HAP-1 (cell line): ENCODE results near the gene MUS81.
"Not testable (repeated sequence)": the region's sequence is repeated elsewhere in the genome, so short reads cannot be mapped to it uniquely, and the experiment has no call there.

Source experiments
- DNase-seq, 2 experiments: peaks; one replicate each; pipeline ENCODE4 v3.0.0-alpha.2; 2016 to 2020; ENCODE audit warnings: low spot score in 2 of 2
- H3K27me3 ChIP-seq: fragments of 250-450 bp; sonication (Bioruptor Pico); 2 replicates; pipeline ENCODE4 v1.5.1; 2020; ENCODE audit warnings: low read depth, mild to moderate bottlenecking, moderate library complexity
- H3K36me3 ChIP-seq: fragments of 250-450 bp; sonication (Bioruptor Pico); replicated peaks from 2 replicates; pipeline ENCODE4 v1.5.1; 2020; ENCODE audit warnings: mild to moderate bottlenecking
- H3K4me1 ChIP-seq: fragments of 250-450 bp; sonication (Bioruptor Pico); 2 replicates; pipeline ENCODE4 v1.5.1; 2020; ENCODE audit warnings: mild to moderate bottlenecking
- H3K4me3 ChIP-seq: fragments of 250-450 bp; sonication (Bioruptor Pico); 2 replicates; pipeline ENCODE4 v1.5.1; 2020; ENCODE audit warnings: mild to moderate bottlenecking, moderate library complexity
- H3K9me3 ChIP-seq: fragments of 250-450 bp; sonication (Bioruptor Pico); 2 replicates; pipeline ENCODE4 v1.5.1; 2020; ENCODE audit warnings: mild to moderate bottlenecking, moderate library complexity
- in situ Hi-C: fragments of 300-500 bp; cut with MboI; formaldehyde crosslinking; loops from 3 replicates; pipeline ENCODE4 v1.14.3; 2020; ENCODE audit warnings: low sequenced_read_pairs, inconsistent platforms, mixed read lengths

MUS81 gene

GRCh38 chr11:65883058-65883761, 23.0 kb downstream of the MUS81 start:
- Histone ChIP-seq H3K36me3 (peaks cover 48% of the 10 kb centered on the region), H3K27me3 (no peaks in the 10 kb centered on the region), H3K4me3 (no peak overlapping the region), H3K9me3 (no peaks in the 10 kb centered on the region), H3K4me1 (peaks cover 7% of the 10 kb centered on the region)
- in situ Hi-C loops, result loop anchor here (5.0 kb wide), 1 partner anchor 104 kb away; no protein-coding TSS in a partner anchor
- no peak for DNase-seq

- Histone ChIP-seq H3K4me3 (no peak overlapping the region), H3K36me3 (peaks cover 48% of the 10 kb centered on the region), H3K9me3 (no peaks in the 10 kb centered on the region), H3K27me3 (no peaks in the 10 kb centered on the region), H3K4me1 (peaks cover 12% of the 10 kb centered on the region)
- in situ Hi-C loops, result loop anchor here (5.0 kb wide), 1 partner anchor 103 kb away; no protein-coding TSS in a partner anchor
- no peak for DNase-seq
Observed at GRCh38 chr11:65883786-65884715, 23.8 kb downstream of the MUS81 start.

DNA sequence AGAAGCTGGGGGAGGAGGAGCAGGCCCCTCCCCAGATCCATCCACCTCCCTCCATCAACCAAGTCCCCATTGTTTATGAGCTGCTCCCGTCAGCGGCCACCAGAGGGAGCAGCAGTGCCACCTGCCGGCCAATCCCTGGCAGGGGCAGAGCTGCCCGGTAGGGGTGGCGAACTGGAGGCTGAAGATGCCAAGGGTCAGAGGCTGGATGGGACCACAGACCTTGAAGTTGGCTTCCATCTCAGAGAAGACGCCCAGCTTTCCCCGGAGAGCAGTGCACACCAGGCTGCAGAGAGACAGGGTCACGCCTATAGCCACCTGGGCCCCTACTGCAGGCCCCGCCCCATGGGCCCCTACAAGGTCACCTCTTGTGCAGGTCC, 24.5 kb downstream of the MUS81 start:
- peak; percentile 63 to 87 for DNase-seq
- in situ Hi-C loops, result loop anchor here (5.0 kb wide), 1 partner anchor 103 kb away; no protein-coding TSS in a partner anchor
- H3K4me3 ChIP-seq, result no peak overlapping the region
- H3K4me1 ChIP-seq, result peaks cover 18% of the 10 kb centered on the region
- peaks cover 48% of the 10 kb centered on the region for H3K36me3 ChIP-seq
- no peaks in the 10 kb centered on the region for H3K27me3 ChIP-seq
- H3K9me3 ChIP-seq, result no peaks in the 10 kb centered on the region

GRCh38 chr11:65885231-65885630, 25.0 kb downstream of the MUS81 start:
- no peak for DNase-seq
- Histone ChIP-seq H3K4me3 (no peak overlapping the region), H3K9me3 (no peaks in the 10 kb centered on the region), H3K4me1 (peaks cover 23% of the 10 kb centered on the region), H3K27me3 (no peaks in the 10 kb centered on the region), H3K36me3 (peaks cover 48% of the 10 kb centered on the region)
- in situ Hi-C loops, result no loop called here

DNA sequence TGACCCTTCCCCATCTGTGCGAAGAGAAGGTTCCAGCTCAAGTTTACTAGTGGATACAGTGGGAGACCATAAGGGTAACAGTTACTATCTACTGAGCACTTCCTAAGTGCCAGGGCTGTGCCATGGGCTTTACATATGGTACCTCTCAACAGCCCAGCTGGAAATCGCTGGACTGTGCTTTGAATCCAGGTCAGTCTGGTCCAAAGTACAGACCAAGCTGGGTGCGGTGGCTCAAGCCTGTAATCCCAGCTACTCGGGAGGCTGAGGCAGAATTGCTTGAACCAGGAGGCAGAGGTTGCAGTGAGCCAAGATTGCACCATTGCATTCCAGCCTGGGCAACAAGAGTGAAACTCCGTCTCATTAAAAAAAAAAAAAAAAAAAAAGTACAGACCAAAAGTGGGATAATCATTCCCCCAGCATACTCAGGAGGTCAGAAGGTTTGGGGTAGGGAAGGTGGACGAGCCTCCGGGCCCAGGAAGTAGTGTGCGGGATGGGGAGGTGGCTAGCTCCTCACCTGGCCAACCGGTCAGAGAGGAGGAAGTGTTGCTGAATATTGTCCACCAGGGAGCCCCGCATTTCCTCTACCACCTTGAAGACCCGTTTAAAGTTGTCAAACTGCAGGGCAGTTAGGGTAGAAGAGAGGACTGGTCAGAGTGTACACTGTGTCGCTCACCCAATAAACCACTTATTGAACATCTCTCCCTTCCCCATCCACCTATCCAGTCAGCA, 25.7 kb downstream of the MUS81 start:
- Histone ChIP-seq H3K4me1 (peaks cover 24% of the 10 kb centered on the region), H3K27me3 (no peaks in the 10 kb centered on the region), H3K4me3 (no peak overlapping the region), H3K9me3 (no peaks in the 10 kb centered on the region), H3K36me3 (peaks cover 52% of the 10 kb centered on the region)
- DNase-seq, result no peak
- in situ Hi-C loops, result no loop called here

- no peak for DNase-seq
- Histone ChIP-seq H3K9me3 (no peaks in the 10 kb centered on the region), H3K27me3 (no peaks in the 10 kb centered on the region), H3K4me3 (peak overlapping the region; percentile 87), H3K36me3 (peaks cover 60% of the 10 kb centered on the region), H3K4me1 (peaks cover 27% of the 10 kb centered on the region)
- in situ Hi-C loops, result no loop called here
Observed at GRCh38 chr11:65886826-65887722, 26.8 kb downstream of the MUS81 start.

DNA sequence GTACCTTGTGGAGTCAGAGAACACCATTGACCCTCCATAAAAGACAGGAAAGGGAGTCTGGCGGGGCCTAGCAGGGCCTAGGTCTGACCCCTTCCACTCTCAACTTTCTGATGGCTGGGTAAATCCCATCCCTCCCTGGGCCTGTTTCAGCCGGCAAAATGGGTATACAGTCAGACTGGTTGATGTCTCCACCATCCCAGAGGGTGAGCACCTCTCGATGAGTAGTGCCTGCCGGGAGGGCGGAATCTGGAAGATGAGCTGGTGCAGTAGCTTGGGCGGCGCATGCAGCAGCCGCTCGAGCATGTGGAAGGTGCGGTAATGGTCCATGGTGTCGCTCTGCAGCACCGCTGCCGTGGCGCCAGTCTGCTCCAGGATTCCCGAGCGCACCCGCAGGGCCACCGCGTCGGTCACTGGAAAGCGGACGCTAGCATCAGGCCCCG, 27.5 kb downstream of the MUS81 start:
- peaks cover 60% of the 10 kb centered on the region for H3K36me3 ChIP-seq
- peaks cover 29% of the 10 kb centered on the region for H3K4me1 ChIP-seq
- in situ Hi-C loops, result no loop called here

GRCh38 chr11:65888163-65888814, 28.1 kb downstream of the MUS81 start, which contains the start of gene FIBP:
TSS of gene FIBP (minus strand) at chr11:65888471. CDS start at chr11:65888418, 53 bp downstream.
- Histone ChIP-seq H3K4me1 (peaks cover 29% of the 10 kb centered on the region), H3K9me3 (no peaks in the 10 kb centered on the region), H3K4me3 (peak within 1 kb of the TSS; percentile 87), H3K36me3 (peaks cover 61% of the 10 kb centered on the region), H3K27me3 (no peaks in the 10 kb centered on the region)
- in situ Hi-C loops, result no loop called here
- DNase-seq, result peak; percentile 96 to 99

More for the DNA sequence above, 27.5 kb downstream of the MUS81 start:
- no peaks in the 10 kb centered on the region for H3K27me3 ChIP-seq
- DNase-seq, result no peak
- H3K4me3 ChIP-seq, result peak overlapping the region; percentile 87
- H3K9me3 ChIP-seq, result no peaks in the 10 kb centered on the region

GRCh38 chr11:65890324-65891218, 30.3 kb downstream of the MUS81 start, which contains the start of gene CCDC85B:
TSS of gene CCDC85B (plus strand) at chr11:65890673. CDS start at chr11:65890784, 111 bp downstream.
- Histone ChIP-seq H3K27me3 (no peaks in the 10 kb centered on the region), H3K4me1 (peaks cover 27% of the 10 kb centered on the region), H3K36me3 (peaks cover 41% of the 10 kb centered on the region), H3K4me3 (peak within 1 kb of the TSS; percentile 77), H3K9me3 (no peaks in the 10 kb centered on the region)
- in situ Hi-C loops, result no loop called here
- peak; percentile 90 to 98 for DNase-seq

DNA sequence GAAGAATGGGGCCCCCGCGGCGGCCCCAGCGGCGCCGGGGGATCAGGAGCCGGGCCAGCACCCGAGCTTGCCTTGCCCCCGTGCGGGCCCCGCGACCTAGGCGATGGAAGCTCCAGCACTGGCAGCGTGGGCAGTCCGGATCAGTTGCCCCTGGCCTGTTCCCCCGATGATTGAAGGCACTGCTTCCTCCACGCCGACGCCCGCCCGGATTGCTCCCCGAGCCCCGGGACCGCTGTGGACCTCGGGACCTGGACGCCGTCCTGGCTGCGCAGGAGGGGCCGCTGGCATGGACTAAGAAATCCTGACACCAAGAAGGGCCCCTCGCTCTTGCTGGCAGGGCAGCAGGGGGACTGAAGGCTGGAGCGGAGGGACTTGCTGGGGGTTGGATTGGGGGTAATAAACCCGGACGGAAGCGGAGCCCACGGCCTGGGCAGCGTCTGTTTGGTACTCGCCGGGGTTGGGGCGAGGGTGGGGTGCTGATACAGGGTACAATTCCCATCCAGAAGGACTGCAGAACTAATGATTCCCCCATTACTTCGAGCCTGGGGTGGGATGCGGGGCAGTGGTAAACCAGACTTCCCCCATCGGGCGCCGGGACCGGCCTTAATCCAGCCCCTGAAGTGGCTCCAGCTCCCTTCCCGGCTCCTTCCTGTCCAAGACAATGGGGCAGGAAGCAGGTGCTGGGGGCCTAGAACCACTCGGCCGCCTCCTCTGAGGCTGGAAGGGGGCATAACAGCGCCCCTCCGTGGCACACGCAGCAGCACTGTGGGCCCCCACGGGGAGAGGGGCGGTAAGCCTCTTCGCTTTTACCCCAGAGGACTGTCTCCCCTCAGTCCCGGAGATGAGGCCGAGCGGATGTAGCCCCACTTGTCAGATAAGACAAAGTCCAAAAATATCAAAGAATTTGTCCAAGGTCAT, 31.2 kb downstream of the MUS81 start:
- H3K36me3 ChIP-seq, result peaks cover 40% of the 10 kb centered on the region

DNA sequence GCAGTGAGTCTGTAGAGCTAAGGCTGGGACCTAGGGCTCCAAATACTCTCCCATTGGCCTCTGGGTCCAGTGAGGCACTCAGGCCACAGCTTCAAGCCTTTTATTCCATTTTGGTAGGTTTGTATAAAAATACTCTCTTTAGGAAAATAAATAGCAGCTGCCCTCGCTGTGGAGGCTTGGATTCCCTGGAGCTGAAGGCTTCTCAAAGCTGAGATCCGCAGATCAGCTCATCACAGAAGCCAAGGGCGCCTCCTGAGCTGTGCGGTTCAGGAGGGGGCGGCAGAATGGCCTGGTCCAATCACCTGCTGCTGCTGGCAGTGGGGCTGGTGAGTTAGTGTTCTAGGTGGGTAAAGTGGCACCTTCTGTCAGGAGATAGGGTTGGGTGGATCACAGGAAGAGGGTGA, 31.9 kb downstream of the MUS81 start:
- peak in 1 of 2 experiments; percentile 44 for DNase-seq
- H3K9me3 ChIP-seq, in situ Hi-C loops, H3K27me3 ChIP-seq: not testable (repeated sequence)
- Histone ChIP-seq H3K4me1 (peaks cover 27% of the 10 kb centered on the region), H3K4me3 (peak overlapping the region; percentile 77), H3K36me3 (peaks cover 39% of the 10 kb centered on the region)

More for the DNA sequence above, 31.2 kb downstream of the MUS81 start:
- peak; percentile 59 to 78 for DNase-seq
- Histone ChIP-seq H3K9me3 (no peaks in the 10 kb centered on the region), H3K4me3 (peak overlapping the region; percentile 77), H3K27me3 (no peaks in the 10 kb centered on the region), H3K4me1 (peaks cover 27% of the 10 kb centered on the region)
- in situ Hi-C loops, result no loop called here
